Measurements from ENCODE around the gene SLC7A11.

Gene SLC7A11

DNA sequence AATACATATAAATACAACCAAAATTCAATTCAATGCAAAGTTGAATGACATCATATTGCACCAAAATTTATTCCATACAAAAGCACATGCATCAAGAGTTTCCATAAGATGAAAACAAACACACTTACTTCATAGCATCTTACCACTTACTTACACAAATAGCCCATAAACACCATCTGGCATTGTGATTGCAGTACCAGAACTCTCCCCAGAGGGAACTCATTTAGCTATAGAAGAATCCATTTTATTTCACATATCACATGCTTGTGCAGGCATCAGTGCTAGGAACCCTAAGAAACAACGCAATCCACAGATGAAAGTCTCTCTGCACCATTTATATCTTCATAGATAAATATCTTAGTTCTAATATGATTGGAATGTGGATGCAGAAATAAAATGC is 77.9 kb downstream of the SLC7A11 start:
- DNase-seq (ENCODE audit: extremely low read depth in 1 of 2, low read depth in 1 of 2) = no peak

DNA sequence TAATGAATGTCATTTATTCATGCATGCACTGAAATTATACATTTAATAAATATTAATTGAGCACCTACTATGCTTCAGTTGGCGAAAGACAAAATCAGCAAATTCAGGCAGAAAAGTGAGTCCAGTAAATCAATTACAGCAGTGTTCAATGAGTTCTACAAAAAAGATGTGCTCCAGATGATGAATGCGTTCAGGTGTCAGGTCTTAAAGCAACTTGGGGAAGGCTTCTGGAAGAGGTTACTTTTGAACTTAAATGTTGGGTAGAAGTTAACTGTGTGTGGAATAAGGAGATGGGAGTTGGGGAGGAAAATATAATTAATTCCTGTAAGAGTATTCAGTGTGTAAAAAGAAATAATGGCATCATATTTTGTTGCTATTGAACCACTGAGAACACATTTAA is 79.0 kb downstream of the SLC7A11 start:
- DNase-seq (ENCODE audit: extremely low read depth in 1 of 2, low read depth in 1 of 2) = no peak

GRCh38 chr4:138162259-138162658 is 79.9 kb downstream of the SLC7A11 start:
- DNase-seq (ENCODE audit: extremely low read depth in 1 of 2, low read depth in 1 of 2) = no peak

- no peak for DNase-seq (ENCODE audit: extremely low read depth in 1 of 2, low read depth in 1 of 2)
Measured at GRCh38 chr4:138161351-138161750, 80.8 kb downstream of the SLC7A11 start.

GRCh38 chr4:138158746-138159297 is 83.3 kb downstream of the SLC7A11 start:
- DNase-seq (ENCODE audit: extremely low read depth in 1 of 2, low read depth in 1 of 2) = no peak

GRCh38 chr4:138140879-138141278 is 101.3 kb downstream of the SLC7A11 start:
- DNase-seq (ENCODE audit: extremely low read depth in 1 of 2, low read depth in 1 of 2) = no peak

GRCh38 chr4:138138774-138139173 is 103.4 kb downstream of the SLC7A11 start:
- DNase-seq (ENCODE audit: extremely low read depth in 1 of 2, low read depth in 1 of 2) = no peak

DNA sequence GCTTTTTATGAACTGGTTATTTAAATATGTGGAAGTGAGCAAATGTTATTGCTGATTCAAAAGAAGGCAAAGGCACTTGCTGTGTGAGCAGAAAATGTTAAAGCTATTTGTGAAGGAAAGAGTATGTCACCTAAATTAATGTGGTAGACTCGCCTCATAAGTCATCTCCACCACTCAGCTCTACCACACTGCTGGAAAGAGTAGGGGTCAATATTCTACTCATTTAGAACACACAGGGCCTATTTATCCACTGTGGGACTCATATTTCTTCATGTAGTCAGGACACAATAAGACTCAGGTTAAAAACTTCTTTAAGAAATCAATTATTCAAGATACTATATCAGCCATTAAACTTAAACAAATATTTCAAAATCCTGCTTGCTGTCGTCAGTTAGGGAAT is 106.5 kb downstream of the SLC7A11 start:
- no peak for DNase-seq (ENCODE audit: extremely low read depth in 1 of 2, low read depth in 1 of 2)

- no peak for DNase-seq (ENCODE audit: extremely low read depth in 1 of 2, low read depth in 1 of 2)
Measured at GRCh38 chr4:138118270-138118669, 123.9 kb downstream of the SLC7A11 start.

- DNase-seq (ENCODE audit: extremely low read depth in 1 of 2, low read depth in 1 of 2) = no peak
Measured at GRCh38 chr4:138115053-138115452, 127.1 kb downstream of the SLC7A11 start.

DNA sequence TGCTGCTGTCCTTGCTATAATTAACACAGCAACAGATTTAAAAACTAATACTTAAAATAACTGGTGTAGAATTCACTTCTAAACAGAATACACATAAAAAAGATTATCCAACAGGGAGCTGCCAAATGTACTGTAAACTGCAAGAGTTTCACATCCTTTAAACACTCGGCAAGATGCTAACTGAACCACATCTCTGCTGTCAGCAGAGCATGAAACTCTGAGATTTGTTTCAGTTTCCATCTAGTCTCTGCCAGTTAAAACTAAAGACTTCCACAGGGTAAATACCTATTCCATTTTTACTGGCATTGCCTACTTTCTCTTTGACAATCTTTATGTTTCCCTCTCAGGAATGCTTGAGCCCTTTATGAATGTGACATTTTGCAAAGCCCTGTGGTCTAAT is 127.7 kb downstream of the SLC7A11 start:
- no peak for DNase-seq (ENCODE audit: extremely low read depth in 1 of 2, low read depth in 1 of 2)
